ENCODE results near the gene FBXO46.
"Not testable (repeated sequence)": the region's sequence is repeated elsewhere in the genome, so short reads cannot be mapped to it uniquely, and the experiment has no call there.

The FBXO46 gene

GRCh38 chr19:45765702-45766295 lies 35.1 kb upstream of the FBXO46 start:
- DNase-seq (ENCODE audit: low spot score): no peak

GRCh38 chr19:45764945-45765701 lies 34.4 kb upstream of the FBXO46 start:
- DNase-seq (ENCODE audit: low spot score): no peak

GRCh38 chr19:45764475-45764874 lies 33.8 kb upstream of the FBXO46 start:
- no peak for DNase-seq (ENCODE audit: low spot score)

- no peak for DNase-seq (ENCODE audit: low spot score)
Measured at GRCh38 chr19:45763691-45764294, 33.1 kb upstream of the FBXO46 start.

GRCh38 chr19:45762870-45763631 lies 32.4 kb upstream of the FBXO46 start:
- DNase-seq (ENCODE audit: low spot score): no peak

- DNase-seq (ENCODE audit: low spot score): no peak
Measured at GRCh38 chr19:45761714-45762113, 31.0 kb upstream of the FBXO46 start.

- no peak for DNase-seq (ENCODE audit: low spot score)
Measured at GRCh38 chr19:45758921-45759320, 28.2 kb upstream of the FBXO46 start.

GRCh38 chr19:45757695-45758094 lies 27.0 kb upstream of the FBXO46 start:
- no peak for DNase-seq (ENCODE audit: low spot score)

GRCh38 chr19:45754323-45754722 lies 23.6 kb upstream of the FBXO46 start:
- DNase-seq (ENCODE audit: low spot score): no peak

- no peak for DNase-seq (ENCODE audit: low spot score)
Measured at GRCh38 chr19:45753548-45753947, 22.9 kb upstream of the FBXO46 start.

- no peak for DNase-seq (ENCODE audit: low spot score)
Measured at GRCh38 chr19:45752639-45753038, 21.9 kb upstream of the FBXO46 start.

- not testable (repeated sequence) for DNase-seq (ENCODE audit: low spot score)
Measured at GRCh38 chr19:45751483-45751882, 20.8 kb upstream of the FBXO46 start.

- no peak for DNase-seq (ENCODE audit: low spot score)
Measured at GRCh38 chr19:45747513-45747912, 16.8 kb upstream of the FBXO46 start.

- DNase-seq (ENCODE audit: low spot score): no peak
Measured at GRCh38 chr19:45746866-45747265, 16.2 kb upstream of the FBXO46 start.

- no peak for DNase-seq (ENCODE audit: low spot score)
Measured at GRCh38 chr19:45745606-45746005, 14.9 kb upstream of the FBXO46 start.

- no peak for DNase-seq (ENCODE audit: low spot score)
Measured at GRCh38 chr19:45742969-45743368, 12.3 kb upstream of the FBXO46 start.

GRCh38 chr19:45739498-45740439 lies 9.1 kb upstream of the FBXO46 start:
- no peak for DNase-seq (ENCODE audit: low spot score)

- DNase-seq (ENCODE audit: low spot score): no peak
Measured at GRCh38 chr19:45733160-45733810, 2.6 kb upstream of the FBXO46 start, which contains the start of gene MEIOSIN. TSS of gene MEIOSIN (plus strand) at chr19:45733439. CDS start at chr19:45735377, 1,938 bp downstream.

GRCh38 chr19:45729800-45730290 lies 851 bp downstream of the FBXO46 start:
- no peak for DNase-seq (ENCODE audit: low spot score)

GRCh38 chr19:45728683-45729082 lies 2.0 kb downstream of the FBXO46 start:
- DNase-seq (ENCODE audit: low spot score): not testable (repeated sequence)

GRCh38 chr19:45720065-45720464 lies 10.6 kb downstream of the FBXO46 start:
- not testable (repeated sequence) for DNase-seq (ENCODE audit: low spot score)
